CD4-positive, alpha-beta T cell treated with Interleukin-21 for 1 hour (primary cell): ENCODE data around the gene THBS2.
"Not testable (repeated sequence)": the region's sequence is repeated elsewhere in the genome, so short reads cannot be mapped to it uniquely, and the experiment has no call there.

Source experiments
- DNase-seq: peaks from one replicate; pipeline ENCODE4 v3.0.0-alpha.2; 2020

The THBS2 gene

GRCh38 chr6:169205176-169206160, 48.2 kb downstream of the THBS2 start:
- no peak for DNase-seq

DNA sequence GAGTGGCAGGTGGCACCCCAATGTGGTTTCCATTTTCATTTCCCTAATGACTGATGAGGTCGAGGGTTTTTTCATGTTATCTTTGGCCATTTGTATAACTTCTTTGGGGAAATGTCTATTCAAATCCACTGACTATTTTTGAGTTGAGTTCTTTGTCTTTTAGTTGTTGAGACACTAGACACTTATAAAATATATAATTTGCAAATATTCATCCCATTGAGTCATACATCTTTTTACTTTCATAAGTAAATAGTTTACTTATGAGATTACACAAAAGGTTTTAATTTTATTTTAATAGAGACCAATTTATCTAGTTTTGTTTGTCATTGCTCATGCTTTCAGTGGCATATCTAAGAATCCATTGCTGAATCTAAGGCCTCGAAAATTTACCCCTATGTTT, 49.5 kb downstream of the THBS2 start:
- no peak for DNase-seq

DNA sequence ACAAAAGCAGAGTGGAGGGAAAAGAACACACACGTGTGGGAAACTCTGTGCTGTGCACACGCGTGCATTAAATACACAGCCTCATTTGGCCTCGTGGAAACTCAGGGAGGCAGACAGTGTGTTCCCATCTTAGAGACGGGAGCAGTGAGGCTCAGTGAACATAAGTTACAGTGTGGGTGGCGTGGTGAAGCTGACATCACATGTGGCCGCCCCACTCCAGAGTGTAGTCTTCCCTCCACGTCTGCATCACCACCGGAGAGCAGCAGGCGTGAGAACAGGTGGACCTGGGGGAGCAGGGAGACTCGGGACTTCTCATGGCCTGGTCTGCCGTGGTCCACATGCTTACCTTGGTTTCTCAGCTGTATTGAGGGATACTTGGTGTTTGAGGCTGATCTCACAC, 51.7 kb downstream of the THBS2 start:
- no peak for DNase-seq

GRCh38 chr6:169200893-169201514, 52.6 kb downstream of the THBS2 start:
- DNase-seq: no peak

DNA sequence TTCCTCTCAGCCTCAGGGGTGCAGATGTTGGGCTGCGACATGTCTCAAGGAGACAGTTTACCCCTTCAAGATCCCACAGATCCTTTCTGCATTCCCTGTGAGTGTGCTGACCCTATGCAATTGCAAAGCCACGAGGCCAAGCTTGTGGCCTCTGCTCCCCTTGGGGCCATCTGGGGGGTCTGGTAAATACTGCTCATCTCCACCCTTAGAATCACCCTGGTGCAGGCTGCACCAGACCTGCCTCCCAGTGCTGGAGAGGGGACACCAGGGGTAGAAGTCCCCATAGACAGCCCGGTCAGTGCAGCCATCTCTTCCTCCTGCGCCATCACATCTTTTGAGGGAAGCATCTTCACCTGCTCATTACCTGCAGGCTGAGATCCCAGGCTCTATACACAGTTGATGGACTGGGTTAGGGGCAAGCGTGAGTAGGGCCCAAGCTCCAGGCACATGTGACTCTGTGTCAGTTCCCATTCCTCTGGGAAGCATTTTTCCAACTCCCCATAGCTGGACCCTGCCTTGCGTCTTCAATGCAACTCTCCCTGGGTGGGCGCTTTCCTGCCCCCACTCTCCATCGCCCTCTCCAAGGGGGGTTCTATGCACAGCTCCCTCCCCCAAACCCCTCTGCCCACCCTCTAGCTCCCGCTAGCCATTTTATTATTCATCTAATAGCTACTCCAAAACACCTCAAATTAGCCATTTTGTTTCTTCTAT, 53.9 kb downstream of the THBS2 start:
- no peak for DNase-seq

- DNase-seq: no peak
Observed at GRCh38 chr6:169198885-169199284, 54.8 kb downstream of the THBS2 start.

- DNase-seq: not testable (repeated sequence)
Observed at GRCh38 chr6:169197929-169198328, 55.7 kb downstream of the THBS2 start.

DNA sequence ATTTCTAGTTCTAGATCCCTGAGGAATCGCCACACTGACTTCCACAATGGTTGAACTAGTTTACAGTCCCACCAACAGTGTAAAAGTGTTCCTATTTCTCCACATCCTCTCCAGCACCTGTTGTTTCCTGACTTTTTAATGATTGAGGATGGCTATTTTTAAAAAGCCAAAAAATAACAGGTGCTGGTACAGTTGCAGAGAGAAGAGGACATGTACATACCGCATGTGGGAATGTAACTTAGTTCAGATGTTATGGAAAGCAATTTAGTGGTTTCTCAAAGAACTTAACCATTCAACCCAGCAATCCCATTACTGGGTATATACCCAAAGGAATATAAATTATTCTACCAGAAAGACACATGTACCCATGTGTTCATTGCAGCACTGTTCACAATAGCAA, 57.4 kb downstream of the THBS2 start:
- DNase-seq: not testable (repeated sequence)

DNA sequence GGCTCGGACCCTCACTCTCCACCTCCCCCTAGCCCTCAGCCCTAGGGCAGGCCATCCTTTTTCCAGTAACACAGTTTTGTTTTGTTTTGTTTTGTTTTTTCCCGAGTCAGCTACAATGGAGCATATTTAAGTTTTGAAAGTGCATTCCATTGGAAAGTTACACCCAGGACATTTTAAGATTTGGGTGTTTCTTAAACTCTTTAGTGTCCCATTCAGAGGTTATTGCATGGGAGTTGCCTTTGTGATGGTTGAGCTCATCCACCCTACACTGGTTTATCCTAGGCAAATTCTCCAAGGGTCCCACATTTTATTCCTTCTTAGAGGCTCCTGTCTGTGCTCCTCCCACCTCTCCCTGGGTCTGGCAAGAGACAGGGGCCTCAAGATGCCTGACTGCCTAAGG, 58.9 kb downstream of the THBS2 start:
- no peak for DNase-seq

DNA sequence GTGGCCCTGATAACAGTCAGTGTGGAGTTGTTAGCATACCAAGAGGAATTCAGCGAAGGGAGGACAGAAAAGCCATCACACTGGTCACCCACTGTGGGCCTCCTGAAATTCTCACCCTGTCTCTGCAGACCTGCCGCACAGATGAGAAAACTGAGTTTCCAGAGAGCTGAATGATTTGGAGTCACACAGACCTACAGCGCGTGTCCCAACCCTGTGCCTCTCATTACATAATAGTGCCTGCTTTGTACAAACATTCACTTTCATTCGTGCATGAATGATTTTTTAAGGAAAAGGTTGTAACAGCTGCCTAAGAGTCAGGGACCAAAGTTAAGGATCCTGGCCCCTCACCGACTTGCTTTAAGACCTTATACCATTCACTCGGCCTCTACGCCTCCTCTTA, 62.7 kb downstream of the THBS2 start:
- DNase-seq: no peak

DNA sequence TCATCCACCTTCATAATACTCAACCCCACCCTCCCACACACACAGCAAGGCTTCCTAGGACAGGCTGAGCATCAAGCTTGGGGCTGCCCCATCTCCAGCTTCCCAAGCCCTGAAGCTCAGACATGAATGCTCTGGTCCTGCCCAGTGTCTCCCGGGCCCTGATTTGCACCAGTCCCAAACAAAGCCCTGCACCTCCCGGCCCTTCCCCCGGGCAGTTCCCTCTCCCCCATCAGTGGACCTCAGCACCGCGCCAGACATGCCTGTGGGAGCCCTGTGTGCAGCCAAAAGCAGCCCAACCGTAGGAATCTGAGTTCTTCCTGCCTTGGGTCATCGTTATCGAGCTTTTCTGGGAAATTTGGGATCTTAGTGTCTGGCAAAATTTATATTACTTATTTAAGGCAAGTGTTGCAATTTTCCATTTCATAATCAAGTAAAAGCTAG, 63.5 kb downstream of the THBS2 start:
- no peak for DNase-seq

DNA sequence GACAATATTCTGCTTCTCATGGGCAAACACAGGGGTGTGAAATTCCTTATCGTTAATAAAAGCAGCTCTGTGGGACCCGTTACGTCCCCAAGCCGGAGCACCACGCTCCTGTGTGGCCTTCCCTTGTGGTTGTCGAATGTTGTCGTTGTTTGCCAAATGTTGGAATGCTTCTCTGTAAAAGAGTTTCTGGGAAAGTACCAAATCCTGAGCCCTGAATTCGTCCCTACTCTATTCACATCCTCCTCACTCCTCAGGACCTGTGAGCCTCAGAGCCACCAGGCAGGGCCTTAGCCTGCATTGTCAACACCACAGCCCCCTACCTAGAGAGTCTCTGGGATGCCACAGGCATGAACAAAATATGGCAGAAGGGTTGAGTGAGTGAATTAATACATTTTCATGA, 64.0 kb downstream of the THBS2 start:
- DNase-seq: no peak

DNA sequence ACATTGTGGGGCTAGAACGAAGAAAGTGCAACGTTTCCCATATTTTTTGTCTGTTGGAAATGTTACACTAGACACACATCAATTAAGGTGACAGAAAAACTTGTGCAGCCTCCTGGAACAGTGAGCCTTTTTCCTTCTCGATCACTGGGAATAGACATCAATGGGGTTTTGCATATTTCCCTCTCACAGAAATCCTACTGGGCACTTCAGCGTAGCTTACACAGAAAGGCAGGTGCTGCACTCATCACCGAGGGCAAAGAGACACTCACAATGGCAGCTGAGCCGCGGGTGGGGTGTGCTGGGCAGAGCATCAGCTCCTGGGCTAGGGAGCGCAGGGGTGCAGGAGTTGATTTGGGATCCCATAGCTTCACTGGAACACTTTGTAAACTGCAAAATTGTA, 64.5 kb downstream of the THBS2 start:
- DNase-seq: no peak

DNA sequence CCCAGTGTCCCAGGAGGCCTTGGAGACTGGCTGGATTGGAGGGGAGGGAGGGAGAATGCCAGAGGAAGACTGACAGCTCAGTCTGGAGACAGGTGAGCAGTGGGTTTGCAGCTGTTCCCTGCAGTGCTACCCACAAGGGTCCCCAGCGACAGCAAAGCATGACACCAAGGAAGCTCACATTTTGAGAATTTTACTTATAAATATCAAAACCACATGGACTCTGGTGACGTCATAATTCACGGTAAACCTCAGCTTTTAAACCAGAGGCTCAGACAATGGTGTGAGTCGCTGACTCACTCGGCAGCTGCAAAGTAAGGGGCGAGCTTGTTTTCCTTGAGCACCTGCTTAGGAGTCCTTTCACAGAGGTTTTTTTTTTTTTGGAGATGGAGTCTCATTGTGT, 65.2 kb downstream of the THBS2 start:
- peak; percentile 4 for DNase-seq

GRCh38 chr6:169188051-169188470, 65.6 kb downstream of the THBS2 start:
- DNase-seq: no peak

DNA sequence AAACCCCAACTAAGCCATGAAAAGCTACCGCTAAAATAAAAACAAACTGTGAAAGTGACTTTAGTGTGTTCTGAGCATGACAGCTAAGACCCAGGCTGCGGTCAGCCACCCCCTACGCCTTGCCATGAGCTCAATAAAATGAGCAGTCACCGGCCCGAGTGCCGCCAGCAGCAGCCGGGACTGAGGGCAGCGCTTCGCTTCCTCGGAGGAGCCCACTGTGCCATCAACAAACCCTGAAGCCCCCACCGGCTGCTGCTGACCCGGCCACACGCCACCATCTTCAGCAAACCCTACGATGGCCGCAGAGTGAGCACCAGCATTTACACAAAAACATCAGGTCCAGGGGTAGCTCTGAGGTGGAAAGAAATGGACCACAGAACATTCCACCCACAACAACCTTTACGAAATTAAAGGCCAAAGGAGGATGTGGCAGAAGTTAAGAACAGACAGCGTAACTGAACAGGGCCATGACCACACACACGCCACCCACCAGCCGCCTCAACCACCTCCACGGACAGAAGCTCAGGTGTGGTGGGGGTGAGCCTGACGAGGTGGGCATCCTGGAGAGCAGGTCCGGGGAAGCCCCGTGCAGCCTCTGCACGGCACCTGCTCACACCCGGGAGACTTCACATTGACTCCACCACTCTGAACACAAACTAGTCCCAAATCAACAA, 67.0 kb downstream of the THBS2 start:
- DNase-seq: no peak

- DNase-seq: no peak
Observed at GRCh38 chr6:169185692-169186485, 67.8 kb downstream of the THBS2 start.

GRCh38 chr6:169185011-169185521, 68.6 kb downstream of the THBS2 start:
- no peak for DNase-seq

DNA sequence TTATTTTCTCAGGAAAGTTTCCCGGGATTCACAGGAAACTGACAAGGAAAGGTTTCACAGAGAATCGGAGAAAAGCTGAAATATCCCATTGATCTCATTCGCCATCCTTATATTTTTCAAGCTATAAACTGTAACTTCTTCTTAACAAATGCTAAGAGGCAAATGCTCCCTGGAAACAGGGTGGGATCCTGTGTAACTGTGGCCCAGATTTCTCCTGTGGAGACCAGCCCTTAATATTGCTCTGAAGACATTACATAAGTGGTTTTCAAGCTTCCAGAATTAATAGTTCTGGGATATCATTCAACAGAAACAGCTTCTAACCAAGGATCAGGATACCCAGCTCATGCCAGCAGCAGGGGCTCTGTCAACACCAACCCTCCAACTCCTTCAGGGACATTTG, 69.2 kb downstream of the THBS2 start:
- no peak for DNase-seq

DNA sequence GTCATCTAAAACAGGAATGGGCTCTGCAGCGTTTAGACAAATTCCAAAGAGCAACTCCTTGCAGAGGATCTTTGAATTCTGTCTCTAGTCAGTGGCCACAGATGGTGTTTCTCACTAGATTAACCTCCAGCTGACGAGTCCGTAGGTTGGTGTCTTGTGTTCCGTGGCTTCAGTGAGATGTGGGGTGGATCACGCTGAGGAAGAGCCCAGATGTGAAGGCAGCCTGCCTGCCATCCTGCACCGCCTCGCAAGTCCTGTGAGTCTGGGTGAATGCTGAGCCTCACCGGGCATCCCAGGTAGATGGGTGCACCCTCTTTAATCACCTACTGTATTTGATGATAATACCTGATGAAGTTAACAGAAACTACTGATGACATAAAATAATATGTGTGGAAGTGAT, 70.4 kb downstream of the THBS2 start:
- DNase-seq: no peak

DNA sequence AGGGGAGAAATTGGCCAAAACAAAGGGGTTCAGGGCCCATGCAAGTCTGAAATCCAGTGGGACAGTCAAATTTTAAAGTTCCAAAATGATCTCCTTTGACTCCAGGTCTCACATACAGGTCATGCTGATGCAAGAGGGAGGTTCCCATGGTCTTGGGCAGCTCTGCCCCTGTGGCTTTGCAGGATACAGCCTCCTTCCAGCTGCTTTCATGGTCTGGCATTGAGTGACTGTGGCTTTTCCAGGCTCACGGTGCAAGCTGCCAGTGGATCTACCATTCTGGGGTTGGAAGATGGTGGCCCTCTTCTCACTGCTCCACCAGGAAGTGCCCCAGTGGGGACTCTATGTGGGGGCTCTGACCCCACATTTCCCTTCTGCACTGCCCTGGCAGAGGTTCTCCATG, 73.8 kb downstream of the THBS2 start:
- DNase-seq: not testable (repeated sequence)
